Kasumi-1 (cell line): ENCODE measurements around the gene GALNT18.

Experiments used
- DNase-seq, 2 experiments: peaks; one replicate each; lab custom pipeline; 2025; lab: John Stamatoyannopoulos, UW

GALNT18 gene

DNA sequence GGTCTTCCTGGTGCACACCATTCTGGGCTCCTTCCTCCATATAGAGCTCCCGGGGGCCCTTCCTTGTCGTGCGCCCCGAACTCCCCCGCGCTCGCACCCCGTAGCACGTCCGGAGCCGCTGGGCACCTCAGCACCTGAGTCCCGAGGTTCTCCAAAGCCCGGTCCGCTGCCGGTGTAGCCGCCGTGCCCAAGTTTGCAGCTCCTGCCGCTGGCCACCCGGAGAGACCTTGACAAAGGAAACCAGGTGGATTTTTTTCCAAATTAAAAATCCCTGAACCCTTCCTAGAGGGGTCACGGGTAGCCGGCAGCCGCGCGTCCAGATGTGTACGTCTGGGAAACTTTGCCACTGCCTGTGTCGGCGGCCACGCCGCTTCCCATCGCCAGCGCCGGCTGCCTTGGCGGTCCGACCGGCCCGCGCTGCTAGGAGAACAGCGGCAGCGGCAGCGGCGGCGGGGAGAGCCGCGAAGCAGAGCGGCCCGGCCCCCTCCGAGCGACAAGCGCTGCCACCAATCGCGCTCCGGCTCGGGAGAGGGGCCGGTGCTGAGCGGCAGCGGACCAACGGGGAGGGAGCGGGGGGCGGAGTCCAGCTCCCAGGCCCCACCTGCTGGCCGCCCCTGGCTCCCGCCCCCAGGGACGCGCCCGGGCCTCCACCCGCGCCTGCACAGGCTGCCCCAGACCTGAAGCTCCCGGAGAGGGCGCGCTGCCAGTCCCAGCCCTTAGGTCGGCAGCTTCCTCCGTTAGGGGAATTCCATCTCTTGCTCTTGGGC is at the start of gene GALNT18:
Gene GALNT18, minus strand, starts transcription at position 433 of the 767 bp plus-strand sequence.
- DNase-seq, result peak; percentile 88 to 91

- DNase-seq, result no peak
Measured at GRCh38 chr11:11670574-11670973, 48.8 kb upstream of the GALNT18 start.

DNA sequence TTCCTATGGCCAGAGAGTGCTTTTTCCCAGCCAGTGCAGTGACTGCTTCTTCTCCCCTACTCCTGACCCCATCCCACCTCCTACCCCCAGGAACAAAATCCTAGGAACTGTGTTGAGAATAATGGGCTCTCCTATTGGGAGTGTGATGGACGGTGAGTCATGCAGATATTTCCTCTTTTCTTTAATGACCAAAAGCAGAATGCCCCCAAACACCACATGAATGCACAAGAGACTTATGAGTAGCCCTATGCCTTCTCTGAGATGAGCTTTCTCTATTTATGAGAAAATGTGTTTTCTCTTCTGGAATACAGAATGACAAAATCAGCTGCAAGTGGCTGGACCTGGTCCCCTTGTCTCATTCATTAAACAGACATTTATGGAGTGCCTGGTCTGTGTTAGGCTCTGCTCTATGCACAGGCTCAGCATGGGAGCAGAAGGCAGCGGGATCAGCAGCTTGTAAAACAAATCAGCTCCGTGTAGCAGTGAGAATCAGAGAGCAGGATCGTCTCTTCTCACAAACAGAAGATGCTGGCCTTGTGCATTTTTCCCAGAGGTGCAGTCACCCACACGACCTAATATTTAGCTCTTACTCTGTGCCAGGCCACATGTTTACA is 47.5 kb upstream of the GALNT18 start:
- no peak for DNase-seq

DNA sequence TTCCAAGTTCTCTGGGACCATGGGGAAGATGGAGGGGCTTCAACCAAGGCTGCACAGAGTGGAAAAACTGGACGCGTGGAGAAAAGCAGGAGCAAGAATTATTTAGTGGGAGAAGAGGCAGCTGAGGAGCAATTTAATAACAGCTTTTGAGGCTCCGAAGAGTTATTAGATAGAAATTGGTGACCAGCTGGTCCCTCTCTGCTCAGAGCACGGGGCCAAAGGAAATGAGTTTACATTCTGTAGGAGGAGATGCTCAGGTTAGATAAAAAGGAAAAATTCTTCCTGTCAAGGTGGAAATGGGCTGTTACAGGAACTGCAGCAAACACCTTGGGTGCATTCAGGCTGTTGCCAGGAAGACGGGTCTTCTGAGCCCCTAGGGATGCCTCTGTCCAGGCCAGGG is 47.0 kb upstream of the GALNT18 start:
- DNase-seq, result no peak

DNA sequence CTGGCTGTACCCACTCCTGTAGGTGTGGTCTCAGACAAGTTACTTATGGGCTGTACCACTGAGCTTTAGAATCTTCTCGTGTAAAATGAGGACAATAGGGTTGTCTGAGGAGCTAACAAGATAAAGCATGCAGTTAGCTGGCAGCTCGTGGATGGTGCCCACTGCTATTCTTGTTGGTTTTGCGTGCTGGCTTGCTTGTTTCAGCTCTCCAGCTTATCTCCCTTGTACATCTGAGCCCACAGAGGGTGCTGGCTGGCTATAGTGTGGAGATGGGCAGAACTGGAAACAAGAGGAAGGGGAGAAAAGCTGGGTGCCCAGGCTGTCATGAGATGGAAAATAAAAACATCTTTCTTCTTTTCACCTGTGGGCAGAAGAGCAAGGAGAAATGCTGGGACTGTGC is 46.5 kb upstream of the GALNT18 start:
- no peak for DNase-seq

- peak in 1 of 2 experiments; percentile 6 for DNase-seq
Measured at GRCh38 chr11:11667056-11667455, 45.3 kb upstream of the GALNT18 start.

GRCh38 chr11:11665407-11665806 is 43.6 kb upstream of the GALNT18 start:
- no peak for DNase-seq

GRCh38 chr11:11663907-11664306 is 42.1 kb upstream of the GALNT18 start:
- DNase-seq, result no peak

DNA sequence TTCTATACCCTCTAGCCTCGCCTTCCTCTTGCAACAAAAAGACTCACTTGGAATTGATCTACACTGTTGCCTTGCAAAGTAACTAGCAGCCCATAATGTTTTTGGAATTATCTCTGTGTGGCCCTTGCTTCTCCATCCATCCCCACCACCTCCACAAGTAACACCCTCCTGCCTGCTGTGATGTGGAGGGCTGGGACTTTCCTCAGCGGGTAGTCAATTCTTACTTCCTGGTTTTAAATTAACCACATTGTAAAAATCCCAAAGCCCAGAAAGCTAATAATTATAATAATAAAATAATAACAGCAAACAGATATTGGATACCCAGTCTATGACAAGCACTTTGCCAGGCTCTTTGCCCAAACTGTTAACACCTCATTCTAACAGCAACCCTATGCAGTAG is 40.8 kb upstream of the GALNT18 start:
- DNase-seq, result no peak

- DNase-seq, result no peak
Measured at GRCh38 chr11:11661326-11662040, 39.7 kb upstream of the GALNT18 start.

- no peak for DNase-seq
Measured at GRCh38 chr11:11660363-11660740, 38.5 kb upstream of the GALNT18 start.

- DNase-seq, result peak in 1 of 2 experiments; percentile 5
Measured at GRCh38 chr11:11659567-11660362, 38.0 kb upstream of the GALNT18 start.

DNA sequence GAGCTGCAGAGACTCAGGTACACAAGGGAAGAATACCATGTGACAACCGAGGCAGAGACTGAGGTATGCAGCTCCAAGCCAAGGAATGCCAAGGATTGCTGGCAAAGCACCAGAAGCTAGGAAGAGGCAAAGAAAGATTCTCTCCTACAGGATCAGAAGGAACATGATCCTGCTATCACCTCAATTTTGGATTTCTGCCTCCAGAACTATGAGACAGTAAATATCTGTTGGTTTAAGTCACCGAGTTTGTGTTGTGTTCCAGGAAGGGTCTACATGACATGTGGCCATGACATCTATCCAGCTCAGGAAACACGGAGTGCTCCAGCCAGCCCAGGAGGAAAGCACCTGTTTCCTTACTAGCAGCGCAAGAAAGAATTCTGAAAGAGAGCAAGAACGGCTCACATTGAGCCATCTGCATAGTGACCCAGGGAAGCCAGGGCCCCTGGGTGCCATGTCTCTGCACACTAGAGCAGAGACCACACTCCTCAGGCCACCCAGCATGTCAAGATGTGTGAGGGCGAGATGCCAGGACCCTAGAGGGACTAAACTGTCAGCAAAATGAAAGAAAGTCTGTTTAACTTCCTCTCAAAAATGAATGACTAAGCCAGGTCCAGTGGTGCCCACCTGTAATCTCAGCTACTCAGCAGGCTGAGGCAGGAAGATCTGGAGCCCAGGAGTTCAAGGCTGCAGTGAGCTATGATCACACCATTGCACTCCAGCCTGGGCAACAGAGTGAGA is 35.6 kb upstream of the GALNT18 start:
- DNase-seq, result no peak

- DNase-seq, result no peak
Measured at GRCh38 chr11:11641581-11641980, 19.8 kb upstream of the GALNT18 start.

GRCh38 chr11:11640996-11641395 is 19.2 kb upstream of the GALNT18 start:
- DNase-seq, result no peak

DNA sequence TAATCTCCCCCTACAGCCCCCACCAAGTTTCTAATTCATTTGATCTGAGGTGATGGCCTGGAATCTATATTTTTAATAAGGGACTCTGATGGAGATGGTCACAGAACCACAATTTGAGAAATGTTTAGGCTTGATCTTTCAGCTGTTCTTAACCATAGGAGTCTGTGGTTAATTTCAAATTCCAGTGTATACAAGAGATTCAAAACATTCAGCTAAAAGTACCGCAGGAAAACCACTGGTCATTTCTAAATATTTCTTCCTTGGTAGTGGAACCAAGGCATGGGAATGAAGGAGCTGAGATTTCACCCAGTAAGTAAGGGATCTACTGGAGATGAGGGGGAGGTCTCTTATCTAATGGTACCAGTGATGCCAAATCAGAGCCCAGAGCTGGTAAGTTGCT is 18.3 kb upstream of the GALNT18 start:
- no peak for DNase-seq

DNA sequence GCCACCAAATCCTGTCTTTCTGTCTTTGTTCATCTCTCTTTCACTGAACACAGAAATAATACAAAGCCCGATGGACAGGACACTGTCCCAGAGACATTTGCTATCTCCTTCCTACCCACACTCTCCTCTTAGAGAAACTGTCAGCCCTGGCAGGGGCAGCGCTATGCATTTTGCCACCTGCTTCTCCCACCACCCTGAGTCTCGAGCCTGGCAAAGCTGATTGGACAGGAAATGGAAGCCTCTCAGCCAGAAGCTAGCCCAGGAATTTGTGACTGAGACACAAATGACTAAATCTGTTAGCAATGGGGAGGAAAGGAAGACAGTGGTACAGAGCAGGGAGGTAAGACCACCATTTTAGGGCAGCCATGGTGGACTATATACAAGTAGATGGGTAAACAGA is 14.9 kb upstream of the GALNT18 start:
- no peak for DNase-seq

- DNase-seq, result no peak
Measured at GRCh38 chr11:11635443-11635842, 13.6 kb upstream of the GALNT18 start.

DNA sequence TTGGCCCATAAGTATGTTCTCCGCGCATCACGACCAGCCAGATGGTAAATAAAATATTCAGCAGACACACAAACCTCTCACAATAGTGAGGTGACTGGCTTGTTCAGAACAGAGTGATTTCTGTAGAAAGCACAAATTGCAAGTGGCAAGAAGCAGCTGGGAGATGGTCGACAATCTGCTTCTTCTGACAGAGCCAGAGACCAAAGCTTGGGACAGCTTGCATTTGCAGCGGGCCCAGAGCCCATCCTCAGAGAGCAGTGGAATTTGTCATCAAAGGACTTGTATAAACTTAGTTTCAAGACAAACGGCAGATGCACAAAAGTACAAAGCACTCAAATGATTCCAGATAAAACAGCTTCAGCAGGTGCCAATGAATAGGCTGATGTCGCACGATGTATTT is 7.6 kb upstream of the GALNT18 start:
- DNase-seq, result no peak

- no peak for DNase-seq
Measured at GRCh38 chr11:11628651-11629050, 6.8 kb upstream of the GALNT18 start.

- DNase-seq, result no peak
Measured at GRCh38 chr11:11626128-11626527, 4.3 kb upstream of the GALNT18 start.

GRCh38 chr11:11624926-11625325 is 3.1 kb upstream of the GALNT18 start:
- no peak for DNase-seq
